ENCODE data around the gene ZNF750.

GRCh38 chr17:82881324-82881823, 41.6 kb upstream of the ZNF750 start:
- TF ChIP-seq POLR2A (IDR thresholded peaks at IDR 0.05) (no peak), CTCF (IDR thresholded peaks at IDR 0.05) (no peak)
